Measurements from ENCODE around the gene JPH2.
A peak's percentile ranks its signal among the peaks of the same experiment; 100 is the strongest.

The JPH2 gene

GRCh38 chr20:44081476-44081875 is 105.5 kb downstream of the JPH2 start:
- TF ChIP-seq ZFX (IDR thresholded peaks at IDR 0.05; ENCODE audit: borderline replicate concordance): no peak
- no peak for TF ChIP-seq CTCF (IDR thresholded peaks at IDR 0.05)
- H3K27ac ChIP-seq: no peak overlapping the region

GRCh38 chr20:44080646-44081267 is 106.2 kb downstream of the JPH2 start:
- peak; percentile 89 for TF ChIP-seq CTCF (IDR thresholded peaks at IDR 0.05)
- TF ChIP-seq ZFX (IDR thresholded peaks at IDR 0.05; ENCODE audit: borderline replicate concordance): no peak
- H3K27ac ChIP-seq: no peak overlapping the region

GRCh38 chr20:44080064-44080463 is 106.9 kb downstream of the JPH2 start:
- H3K27ac ChIP-seq: no peak overlapping the region
- TF ChIP-seq CTCF (IDR thresholded peaks at IDR 0.05) (no peak), ZFX (IDR thresholded peaks at IDR 0.05; ENCODE audit: borderline replicate concordance) (no peak)

GRCh38 chr20:44079291-44079690 is 107.7 kb downstream of the JPH2 start:
- no peak overlapping the region for H3K27ac ChIP-seq
- TF ChIP-seq CTCF (IDR thresholded peaks at IDR 0.05) (no peak), ZFX (IDR thresholded peaks at IDR 0.05; ENCODE audit: borderline replicate concordance) (no peak)

- TF ChIP-seq ZFX (IDR thresholded peaks at IDR 0.05; ENCODE audit: borderline replicate concordance): no peak
- TF ChIP-seq CTCF (IDR thresholded peaks at IDR 0.05): no peak
- H3K27ac ChIP-seq: no peak overlapping the region
Measured at GRCh38 chr20:44075950-44076232, 111.1 kb downstream of the JPH2 start.

- TF ChIP-seq ZFX (IDR thresholded peaks at IDR 0.05; ENCODE audit: borderline replicate concordance) (no peak), CTCF (IDR thresholded peaks at IDR 0.05) (no peak)
Measured at GRCh38 chr20:44075191-44075949, 111.6 kb downstream of the JPH2 start.

More at GRCh38 chr20:44075191-44075949, 111.6 kb downstream of the JPH2 start:
- H3K27ac ChIP-seq: no peak overlapping the region

All from 22Rv1 (cell line).